IMR-90 (cell line): ENCODE measurements around the gene SCG5. TPM values are rescaled to one million over a fixed set of nuclear protein-coding genes. Genes with fewer than 3 reads are reported as not detected.
A peak's percentile ranks its signal among the peaks of the same experiment; 100 is the strongest.

Experiments used
- ATAC-seq: fragments of 200-7000 bp; cut with Tn5 transposase; 2 replicates; pipeline ENCODE4 v1.9.1; 2020; ENCODE audit warnings: low read depth, mild to moderate bottlenecking, moderate library complexity
- BruUV-seq: library from RNA; stranded (reverse); fragments of 400-500 nt; replicated peaks from 2 replicates; lab custom pipeline; 2021; lab: Mats Ljungman, UMichigan
- CTCF ChIA-PET: fragments of 300-600 bp; formaldehyde crosslinking; extraction: SDS; loops from one replicate; lab custom pipeline; 2021; ENCODE audit warnings: antibody characterized with exemption; lab: Yijun Ruan, JAX
- POLR2A ChIA-PET: fragments of 300-600 bp; sonication (Branson Sonifier 250); formaldehyde crosslinking; loops from one replicate; lab custom pipeline; 2022; ENCODE audit warnings: antibody characterized with exemption; ENCODE audit not compliant: unreplicated experiment; lab: Charles Lee
- DNase-seq: peaks from one replicate; pipeline ENCODE4 v3.0.0; 2013
- H2AFZ ChIP-seq: replicated peaks from 2 replicates; pipeline ENCODE3; 2013; ENCODE audit warnings: low read length, mild to moderate bottlenecking; ENCODE audit not compliant: poor library complexity
- H2AK5ac ChIP-seq: 2 replicates; pipeline ENCODE4 v1.6.1; 2013; ENCODE audit warnings: low read depth, low read length, inconsistent platforms
- H2AK9ac ChIP-seq: replicated peaks from 2 replicates; pipeline ENCODE3; 2013; ENCODE audit warnings: mild to moderate bottlenecking, low read depth, low read length, moderate library complexity; ENCODE audit not compliant: poor library complexity
- H2BK120ac ChIP-seq: 2 replicates; pipeline ENCODE4 v1.6.1; 2013; ENCODE audit warnings: low read depth, low read length, inconsistent platforms
- H2BK15ac ChIP-seq: 3 replicates; pipeline ENCODE4 v1.6.1; 2013; ENCODE audit warnings: low read depth, low read length, inconsistent platforms
- H2BK20ac ChIP-seq: 2 replicates; pipeline ENCODE4 v1.6.1; 2013; ENCODE audit warnings: low read depth, mild to moderate bottlenecking, inconsistent platforms, low read length, moderate library complexity
- H2BK5ac ChIP-seq: 2 replicates; pipeline ENCODE4 v1.6.1; 2013; ENCODE audit warnings: mild to moderate bottlenecking, low read depth, low read length, inconsistent platforms; ENCODE audit not compliant: poor library complexity, severe bottlenecking
- H3K14ac ChIP-seq: replicated peaks from 2 replicates; pipeline ENCODE4 v1.6.1; 2013; ENCODE audit warnings: low read depth, low read length, inconsistent platforms
- H3K18ac ChIP-seq: 2 replicates; pipeline ENCODE4 v1.6.1; 2013; ENCODE audit warnings: low read depth, low read length, control low read depth
- H3K23ac ChIP-seq: 2 replicates; pipeline ENCODE4 v1.6.1; 2013; ENCODE audit warnings: low read depth, low read length, inconsistent platforms
- H3K27ac ChIP-seq: 2 replicates; pipeline ENCODE4 v1.5.1; 2013; ENCODE audit warnings: mild to moderate bottlenecking, control low read depth, low read length; ENCODE audit not compliant: insufficient read depth
- H3K27me3 ChIP-seq: 2 replicates; pipeline ENCODE4 v1.6.1; 2013; ENCODE audit warnings: low read length; ENCODE audit not compliant: control insufficient read depth, insufficient read depth
- H3K36me3 ChIP-seq: 2 replicates; pipeline ENCODE4 v1.6.1; 2013; ENCODE audit warnings: low read length, mixed read lengths; ENCODE audit not compliant: control insufficient read depth, insufficient read depth
- H3K4ac ChIP-seq: 2 replicates; pipeline ENCODE4 v1.6.1; 2013; ENCODE audit warnings: low read depth, low read length, inconsistent platforms
- H3K4me1 ChIP-seq: 2 replicates; pipeline ENCODE4 v1.6.1; 2013; ENCODE audit warnings: low read length, mixed read lengths; ENCODE audit not compliant: control insufficient read depth, insufficient read depth
- H3K4me2 ChIP-seq: 2 replicates; pipeline ENCODE4 v1.6.1; 2013; ENCODE audit warnings: low read depth, mild to moderate bottlenecking, control low read depth, low read length, moderate library complexity
- H3K4me3 ChIP-seq: 2 replicates; pipeline ENCODE4 v1.5.1; 2013; ENCODE audit warnings: low read depth, mild to moderate bottlenecking, control low read depth, low read length, moderate library complexity; ENCODE audit not compliant: insufficient read depth
- H3K56ac ChIP-seq: 2 replicates; pipeline ENCODE4 v1.6.1; 2013; ENCODE audit warnings: low read length, inconsistent platforms; ENCODE audit not compliant: insufficient read depth; ENCODE audit errors: extremely low read depth
- H3K79me1 ChIP-seq, 2 experiments: 2 replicates each; pipeline ENCODE4 v1.6.1; 2013; ENCODE audit warnings: low read length in 2 of 2, inconsistent platforms in 1 of 2, low read depth in 1 of 2
- H3K9ac ChIP-seq: 2 replicates; pipeline ENCODE4 v1.6.1; 2013; ENCODE audit warnings: low read depth, low read length, control low read depth
- H3K9me1 ChIP-seq: 2 replicates; pipeline ENCODE4 v1.6.1; 2013; ENCODE audit warnings: low read length, inconsistent platforms; ENCODE audit not compliant: insufficient read depth
- H3K9me3 ChIP-seq: 2 replicates; pipeline ENCODE4 v1.6.1; 2013; ENCODE audit warnings: low read length; ENCODE audit not compliant: control insufficient read depth, insufficient read depth
- H4K20me1 ChIP-seq: 2 replicates; pipeline ENCODE4 v1.6.1; 2013; ENCODE audit warnings: low read length, inconsistent platforms; ENCODE audit not compliant: insufficient read depth
- H4K5ac ChIP-seq: 2 replicates; pipeline ENCODE4 v1.6.1; 2013; ENCODE audit warnings: mild to moderate bottlenecking, low read depth, low read length, control low read depth
- H4K8ac ChIP-seq, 2 experiments: 2 replicates each; pipeline ENCODE4 v1.6.1; 2013; ENCODE audit warnings: low read depth in 2 of 2, low read length in 2 of 2, control low read depth in 1 of 2, inconsistent platforms in 1 of 2
- H4K91ac ChIP-seq: 2 replicates; pipeline ENCODE4 v1.6.1; 2013; ENCODE audit warnings: low read depth, low read length, inconsistent platforms; ENCODE audit not compliant: insufficient read depth
- CTCF ChIP-seq: conservative IDR thresholded peaks from 2 replicates; pipeline ENCODE4 v1.5.1; 2012; ENCODE audit warnings: mild to moderate bottlenecking, low read depth, low read length, improper control_type of control experiment
- RAD21 ChIP-seq: IDR thresholded peaks from 2 replicates; pipeline ENCODE4 v1.6.1; 2012; ENCODE audit warnings: low read length, improper control_type of control experiment
- RFX5 ChIP-seq: IDR thresholded peaks from 2 replicates; pipeline ENCODE4 v1.8.0; 2012; ENCODE audit warnings: low read depth, mild to moderate bottlenecking, low read length, moderate library complexity
- SMC3 ChIP-seq: fragments of 150-350 bp; IDR thresholded peaks from 2 replicates; pipeline ENCODE4 v1.6.1; 2016; ENCODE audit warnings: low read depth, mild to moderate bottlenecking, antibody characterized with exemption, low read length, moderate library complexity
- WGBS, 2 experiments: methylation state at CpG; one replicate each; pipeline versions ENCODE4 v1.1.5 to v1.1.7; 2013; ENCODE audit warnings: missing lambda C conversion rate in 2 of 2; ENCODE audit not compliant: insufficient read length in 1 of 2; ENCODE audit errors: extremely low coverage in 2 of 2; 5-methylcytosine and 5-hydroxymethylcytosine counted together
- dilution Hi-C: fragments of 300-500 bp; cut with HindIII; formaldehyde crosslinking; loops from one replicate; pipeline ENCODE4 v1.14.3; 2018; ENCODE audit warnings: low sequenced_read_pairs; ENCODE audit not compliant: unreplicated experiment
- in situ Hi-C: fragments of 300-500 bp; cut with MboI; formaldehyde crosslinking; loops from 3 replicates; pipeline ENCODE4 v1.14.3; 2019; ENCODE audit warnings: low sequenced_read_pairs, inconsistent platforms, mixed read lengths
- intact Hi-C: fragments of 100-400 bp; cut with micrococcal nuclease; formaldehyde crosslinking; loops from 2 replicates; pipeline ENCODE4 v1.10.0; 2022
- polyA plus RNA-seq, 3 experiments: library from polyadenylated mRNA; depleted of rRNA; stranded (reverse); fragments of >200 nt; gene quantifications; 2 replicates each; pipeline ENCODE4 v1.2.3, GENCODE V29; 2012; ENCODE audit warnings: low replicate concordance in 1 of 3
- total RNA-seq: library from RNA; depleted of rRNA; stranded (reverse); fragments of >200 nt; gene quantifications from 2 replicates; pipeline ENCODE4 v1.2.3, GENCODE V29; 2012

The SCG5 gene
- total and polyA plus RNA-seq, 2 of the 4 experiments (the other 2 are of a cell fraction), result 7.9 to 16.8 TPM

GRCh38 chr15:32651229-32651837 is 9.8 kb downstream of the SCG5 start:
- H3K27me3 ChIP-seq, result no peaks in the 10 kb centered on the region
- no peak overlapping the region for H3K27ac ChIP-seq
- 0 out of 2 replicates have a peak overlapping the region, but pooled peaks have one; percentile 10 for H3K23ac ChIP-seq
- ATAC-seq, result peak; percentile 97
- H3K9ac ChIP-seq, result no peak overlapping the region
- no peak overlapping the region for H2AK9ac ChIP-seq
- H4K91ac ChIP-seq, result 0 out of 2 replicates have a peak overlapping the region, but pooled peaks have one; percentile 31
- peak overlapping the region; percentile 60; the same call in 1 of the 2 replicates for H3K14ac ChIP-seq
- dilution Hi-C loops (no loop called here), in situ Hi-C loops (no loop called here), intact Hi-C loops (loop anchor here (5.0 kb wide), 2 partner anchors 436 to 481 kb away; no protein-coding TSS in a partner anchor)
- H2BK15ac ChIP-seq, result peak overlapping the region; percentile 70; the same call in 2 of the 3 replicates
- peak overlapping the region; percentile 55 for H2BK5ac ChIP-seq
- peak overlapping the region; percentile 57; the same call in 1 of the 2 replicates for H3K4ac ChIP-seq
- TF ChIP-seq CTCF, result peak; percentile 92
- peak; percentile 91 for TF ChIP-seq RAD21
- TF ChIP-seq RFX5, result no peak
- peak; percentile 83 for TF ChIP-seq SMC3
- no peak overlapping the region for H3K4me2 ChIP-seq
- H3K79me1 ChIP-seq, result peaks cover 6 to 21% of the 10 kb centered on the region in 2 experiments; a peak in 2 of 4 replicates
- H3K36me3 ChIP-seq, result no peaks in the 10 kb centered on the region
- peak overlapping the region; percentile 77 for H2BK120ac ChIP-seq
- H3K9me3 ChIP-seq, result no peaks in the 10 kb centered on the region
- peak; percentile 73 for DNase-seq
- H3K4me1 ChIP-seq, result peaks cover 4% of the 10 kb centered on the region; the same call in 1 of the 2 replicates
- peak overlapping the region in 1 of 2 experiments; percentile 53; a peak in 1 of 4 replicates for H4K8ac ChIP-seq
- no peak overlapping the region for H3K4me3 ChIP-seq
- no peaks in the 10 kb centered on the region; the same call in 1 of the 2 replicates for H3K9me1 ChIP-seq
- H2AFZ ChIP-seq, result peak overlapping the region; percentile 11
- H2BK20ac ChIP-seq, result peak overlapping the region; percentile 38
- H4K5ac ChIP-seq, result 0 out of 2 replicates have a peak overlapping the region, but pooled peaks have one; percentile 18
- ChIA-PET CTCF (interaction anchor here (0.6 to 3.5 kb wide), 10 partner anchors 11 to 481 kb away, joined by 3 to 24 read pairs (median 3); partner anchors contain the start of gene SCG5), POLR2A (no interaction called here)
- H2AK5ac ChIP-seq, result peak overlapping the region; percentile 81
- 71% methylated on average over 2 of the region's 6 CpGs; no CpG with 5 or more reads in 1 of the 2 experiments for WGBS, 2 experiments
- H3K56ac ChIP-seq, result no peak overlapping the region
- no TSS peak for BruUV-seq
- H3K18ac ChIP-seq, result peak overlapping the region; percentile 16; the same call in 1 of the 2 replicates
- no peaks in the 10 kb centered on the region for H4K20me1 ChIP-seq
